IPS-18a (cell line): ENCODE measurements around the gene TSBP1.

Experiments
- H3K27ac ChIP-seq: one replicate; pipeline ENCODE4 v1.5.1; 2013; ENCODE audit warnings: low read length
- H3K27me3 ChIP-seq: one replicate; pipeline ENCODE4 v1.6.1; 2013; ENCODE audit warnings: mild to moderate bottlenecking, low read length; ENCODE audit not compliant: control insufficient read depth, insufficient read depth
- H3K36me3 ChIP-seq: one replicate; pipeline ENCODE4 v1.6.1; 2013; ENCODE audit warnings: low read depth, low read length; ENCODE audit not compliant: control insufficient read depth
- H3K4me1 ChIP-seq: one replicate; pipeline ENCODE4 v1.6.1; 2013; ENCODE audit warnings: low read depth, low read length; ENCODE audit not compliant: control insufficient read depth
- H3K4me3 ChIP-seq: one replicate; pipeline ENCODE4 v1.5.1; 2013; ENCODE audit warnings: low read length
- H3K9ac ChIP-seq: one replicate; pipeline ENCODE4 v1.6.1; 2013; ENCODE audit warnings: mild to moderate bottlenecking, low read length, moderate library complexity
- H3K9me3 ChIP-seq: one replicate; pipeline ENCODE4 v1.6.1; 2013; ENCODE audit warnings: low read depth, low read length; ENCODE audit not compliant: control insufficient read depth

TSBP1 gene

GRCh38 chr6:32397252-32397920, 25.7 kb upstream of the TSBP1 start:
- no peak overlapping the region for H3K9ac ChIP-seq
- no peaks in the 10 kb centered on the region for H3K4me1 ChIP-seq
- H3K4me3 ChIP-seq: no peak overlapping the region

GRCh38 chr6:32396028-32396427, 24.3 kb upstream of the TSBP1 start:
- Histone ChIP-seq H3K9me3 (no peaks in the 10 kb centered on the region), H3K9ac (no peak overlapping the region), H3K27ac (no peak overlapping the region), H3K4me3 (no peak overlapping the region), H3K36me3 (no peaks in the 10 kb centered on the region), H3K4me1 (no peaks in the 10 kb centered on the region), H3K27me3 (no peaks in the 10 kb centered on the region)

More at GRCh38 chr6:32397252-32397920, 25.7 kb upstream of the TSBP1 start:
- H3K27ac ChIP-seq: no peak overlapping the region
- no peaks in the 10 kb centered on the region for H3K36me3 ChIP-seq
- H3K9me3 ChIP-seq: no peaks in the 10 kb centered on the region
- no peaks in the 10 kb centered on the region for H3K27me3 ChIP-seq

- Histone ChIP-seq H3K36me3 (no peaks in the 10 kb centered on the region), H3K4me1 (no peaks in the 10 kb centered on the region), H3K4me3 (no peak overlapping the region), H3K9me3 (no peaks in the 10 kb centered on the region), H3K9ac (no peak overlapping the region), H3K27ac (no peak overlapping the region), H3K27me3 (no peaks in the 10 kb centered on the region)
These were observed 22.1 kb upstream of the TSBP1 start for GRCh38 chr6:32393665-32394420.

- Histone ChIP-seq H3K36me3 (no peaks in the 10 kb centered on the region), H3K4me3 (no peak overlapping the region), H3K4me1 (no peaks in the 10 kb centered on the region), H3K27me3 (no peaks in the 10 kb centered on the region), H3K9ac (no peak overlapping the region), H3K9me3 (no peaks in the 10 kb centered on the region), H3K27ac (no peak overlapping the region)
These were observed 19.8 kb upstream of the TSBP1 start for GRCh38 chr6:32391505-32391904.

- Histone ChIP-seq H3K9me3 (no peaks in the 10 kb centered on the region), H3K4me1 (no peaks in the 10 kb centered on the region), H3K27ac (no peak overlapping the region), H3K4me3 (no peak overlapping the region), H3K9ac (no peak overlapping the region), H3K27me3 (no peaks in the 10 kb centered on the region), H3K36me3 (no peaks in the 10 kb centered on the region)
These were observed 16.1 kb upstream of the TSBP1 start for GRCh38 chr6:32387589-32388340.

GRCh38 chr6:32386040-32386439, 14.3 kb upstream of the TSBP1 start:
- Histone ChIP-seq H3K9me3 (no peaks in the 10 kb centered on the region), H3K36me3 (no peaks in the 10 kb centered on the region), H3K9ac (no peak overlapping the region), H3K27ac (no peak overlapping the region), H3K27me3 (no peaks in the 10 kb centered on the region), H3K4me3 (no peak overlapping the region), H3K4me1 (no peaks in the 10 kb centered on the region)

GRCh38 chr6:32382757-32383420, 11.2 kb upstream of the TSBP1 start:
- H3K4me1 ChIP-seq: no peaks in the 10 kb centered on the region
- H3K9me3 ChIP-seq: no peaks in the 10 kb centered on the region
- no peak overlapping the region for H3K27ac ChIP-seq
- H3K36me3 ChIP-seq: no peaks in the 10 kb centered on the region
- H3K9ac ChIP-seq: no peak overlapping the region
- H3K4me3 ChIP-seq: no peak overlapping the region
- no peaks in the 10 kb centered on the region for H3K27me3 ChIP-seq

- no peaks in the 10 kb centered on the region for H3K9me3 ChIP-seq
- no peaks in the 10 kb centered on the region for H3K36me3 ChIP-seq
- no peak overlapping the region for H3K9ac ChIP-seq
- H3K27me3 ChIP-seq: no peaks in the 10 kb centered on the region
- no peak overlapping the region for H3K27ac ChIP-seq
- no peak overlapping the region for H3K4me3 ChIP-seq
- H3K4me1 ChIP-seq: no peaks in the 10 kb centered on the region
These were observed 7.8 kb upstream of the TSBP1 start for GRCh38 chr6:32379545-32379944.

- no peaks in the 10 kb centered on the region for H3K27me3 ChIP-seq
- H3K9ac ChIP-seq: no peak overlapping the region
- no peak overlapping the region for H3K4me3 ChIP-seq
- no peaks in the 10 kb centered on the region for H3K4me1 ChIP-seq
- no peaks in the 10 kb centered on the region for H3K9me3 ChIP-seq
- no peak overlapping the region for H3K27ac ChIP-seq
- no peaks in the 10 kb centered on the region for H3K36me3 ChIP-seq
These were observed 4.2 kb upstream of the TSBP1 start for GRCh38 chr6:32375739-32376529.

- Histone ChIP-seq H3K9ac (no peak overlapping the region), H3K27ac (no peak overlapping the region), H3K4me3 (no peak overlapping the region), H3K4me1 (no peaks in the 10 kb centered on the region), H3K36me3 (no peaks in the 10 kb centered on the region), H3K9me3 (no peaks in the 10 kb centered on the region), H3K27me3 (no peaks in the 10 kb centered on the region)
These were observed 474 bp downstream of the TSBP1 start for GRCh38 chr6:32371229-32371628.

GRCh38 chr6:32370505-32370904, 1.2 kb downstream of the TSBP1 start:
- Histone ChIP-seq H3K27me3 (no peaks in the 10 kb centered on the region), H3K4me3 (no peak overlapping the region), H3K9ac (no peak overlapping the region), H3K4me1 (no peaks in the 10 kb centered on the region), H3K9me3 (no peaks in the 10 kb centered on the region), H3K36me3 (no peaks in the 10 kb centered on the region), H3K27ac (no peak overlapping the region)
